ENCODE measurements around the gene PRKAR2B. TPM values are rescaled to one million over a fixed set of nuclear protein-coding genes. Genes with fewer than 3 reads are reported as not detected.

Gene PRKAR2B
- total RNA-seq, 1 experiment from 2014 or later: 15.1 TPM

DNA sequence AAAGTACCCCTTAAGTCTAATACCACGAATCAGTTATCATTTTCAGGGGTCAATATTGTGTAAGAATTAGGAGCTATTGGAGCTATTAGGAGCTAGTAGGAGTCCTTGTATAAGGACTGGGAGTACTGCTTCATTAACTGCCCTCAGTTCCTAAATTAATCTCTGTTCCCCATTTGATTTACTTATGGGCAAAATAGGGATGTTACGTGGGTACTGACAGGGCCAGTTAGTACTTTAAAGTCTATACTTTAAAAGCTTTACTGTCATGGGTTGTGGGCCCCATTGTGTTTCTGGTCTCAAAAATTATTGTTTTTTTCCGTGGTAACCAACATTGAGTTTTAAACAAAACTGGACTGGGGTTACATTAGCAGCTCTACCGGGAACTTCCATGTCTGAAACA lies 60.3 kb downstream of the PRKAR2B start:
- ChIA-PET CTCF (no interaction called here), POLR2A (no interaction called here), RAD21 (ENCODE audit: low non-redundant PET in 1 of 2, low total read pairs in 2 of 2, uncharacterized antibody in 2 of 2, unreplicated experiment in 2 of 2) (no interaction called here)
- DNase-seq (ENCODE audit: low read depth, low spot score): no peak
- H3K4me1 ChIP-seq (ENCODE audit: control insufficient read depth in 1 of 2, insufficient read depth in 2 of 2, low read length in 2 of 2): no peaks in the 10 kb centered on the region
- no peaks in the 10 kb centered on the region for H3K27me3 ChIP-seq (ENCODE audit: insufficient read depth, low read length)
- H3K79me2 ChIP-seq (ENCODE audit: insufficient read depth, low read length): no peaks in the 10 kb centered on the region
- H4K20me1 ChIP-seq (ENCODE audit: insufficient read depth): no peaks in the 10 kb centered on the region
- no peak overlapping the region for H3K4me3 ChIP-seq (replicated peaks in 1 of 2; ENCODE audit: low read depth in 1 of 2, low read length in 2 of 2)
- H3K9me2 ChIP-seq (ENCODE audit: insufficient read depth): no peaks in the 10 kb centered on the region
- no peaks in the 10 kb centered on the region for H3K36me3 ChIP-seq (ENCODE audit: control insufficient read depth in 1 of 2, insufficient read depth in 2 of 2, low read length in 2 of 2)
- H3K27ac ChIP-seq (ENCODE audit: low read depth, low read length): no peak overlapping the region
- H2AFZ ChIP-seq (ENCODE audit: low read depth, low read length, poor library complexity, severe bottlenecking): no peak overlapping the region
- H3K4me2 ChIP-seq (ENCODE audit: low read length): no peak overlapping the region
- no peaks in the 10 kb centered on the region for H3K9me3 ChIP-seq (ENCODE audit: control insufficient read depth in 1 of 2, insufficient read depth in 1 of 2, low read depth in 1 of 2, low read length in 2 of 2)
- TF ChIP-seq POLR2A (IDR thresholded peaks at IDR 0.05; ENCODE audit: borderline replicate concordance, extremely low read depth, insufficient read depth, insufficient read length) (no peak), JUND (IDR thresholded peaks at IDR 0.05) (no peak), SIN3A (IDR thresholded peaks at IDR 0.05; ENCODE audit: low read depth) (no peak)
- TF ChIP-seq, protein P1, sequence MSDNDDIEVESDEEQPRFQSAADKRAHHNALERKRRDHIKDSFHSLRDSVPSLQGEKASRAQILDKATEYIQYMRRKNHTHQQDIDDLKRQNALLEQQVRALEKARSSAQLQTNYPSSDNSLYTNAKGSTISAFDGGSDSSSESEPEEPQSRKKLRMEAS (IDR thresholded peaks at IDR 0.05): no peak
- ATAC-seq: no peak
- no TSS peak for BruUV-seq (replicated peaks)
- H3K9ac ChIP-seq (ENCODE audit: low read length): no peak overlapping the region
- intact Hi-C loops (cut with micrococcal nuclease): no loop called here

DNA sequence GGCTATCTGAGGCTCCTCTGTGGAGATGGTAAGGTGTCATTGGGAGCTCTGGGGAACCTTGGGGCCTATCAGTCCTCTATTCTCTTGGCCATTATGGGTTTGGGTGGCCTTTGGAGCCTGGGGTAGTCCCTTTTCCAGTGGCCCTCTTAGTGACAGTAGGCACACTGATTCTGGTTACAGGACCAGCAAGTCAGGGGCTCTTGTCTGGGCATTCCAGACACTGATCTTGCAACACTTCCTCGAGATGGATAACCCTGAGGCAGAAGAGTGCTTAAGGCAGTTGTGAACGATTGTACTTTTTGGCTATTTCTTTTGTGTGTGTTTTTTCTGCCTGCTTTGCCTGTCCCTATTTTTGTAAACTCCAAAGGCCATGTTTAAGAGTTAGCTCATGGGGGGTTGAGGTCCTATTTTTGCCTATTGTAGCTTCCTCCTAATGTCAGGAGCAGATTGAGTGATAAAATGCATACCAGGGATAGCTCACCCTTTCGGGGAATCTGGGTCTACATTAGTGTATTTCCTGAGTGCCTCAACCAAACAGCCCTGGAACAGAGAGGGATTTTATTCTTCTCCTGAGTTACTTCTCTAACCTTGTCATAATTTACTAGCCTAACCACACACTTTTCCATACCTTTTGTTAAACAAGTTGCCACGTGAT lies 61.2 kb downstream of the PRKAR2B start:
- no peak overlapping the region for H3K4me2 ChIP-seq (ENCODE audit: low read length)
- no peaks in the 10 kb centered on the region for H3K9me2 ChIP-seq (ENCODE audit: insufficient read depth)
- ChIA-PET POLR2A (no interaction called here), RAD21 (ENCODE audit: low non-redundant PET in 1 of 2, low total read pairs in 2 of 2, uncharacterized antibody in 2 of 2, unreplicated experiment in 2 of 2) (no interaction called here), CTCF (no interaction called here)
- no peak overlapping the region for H3K27ac ChIP-seq (ENCODE audit: low read depth, low read length)
- no peak for ATAC-seq
- H3K4me3 ChIP-seq (replicated peaks in 1 of 2; ENCODE audit: low read depth in 1 of 2, low read length in 2 of 2): no peak overlapping the region
- no peaks in the 10 kb centered on the region for H3K4me1 ChIP-seq (ENCODE audit: control insufficient read depth in 1 of 2, insufficient read depth in 2 of 2, low read length in 2 of 2)
- no peak overlapping the region for H2AFZ ChIP-seq (ENCODE audit: low read depth, low read length, poor library complexity, severe bottlenecking)
- H4K20me1 ChIP-seq (ENCODE audit: insufficient read depth): no peaks in the 10 kb centered on the region
- TF ChIP-seq EZH2phosphoT487 (IDR thresholded peaks at IDR 0.05; ENCODE audit: borderline replicate concordance) (no peak), CBX3 (IDR thresholded peaks at IDR 0.05; ENCODE audit: low read depth) (no peak), ZFX (IDR thresholded peaks at IDR 0.05) (no peak)
- TF ChIP-seq, protein P2, sequence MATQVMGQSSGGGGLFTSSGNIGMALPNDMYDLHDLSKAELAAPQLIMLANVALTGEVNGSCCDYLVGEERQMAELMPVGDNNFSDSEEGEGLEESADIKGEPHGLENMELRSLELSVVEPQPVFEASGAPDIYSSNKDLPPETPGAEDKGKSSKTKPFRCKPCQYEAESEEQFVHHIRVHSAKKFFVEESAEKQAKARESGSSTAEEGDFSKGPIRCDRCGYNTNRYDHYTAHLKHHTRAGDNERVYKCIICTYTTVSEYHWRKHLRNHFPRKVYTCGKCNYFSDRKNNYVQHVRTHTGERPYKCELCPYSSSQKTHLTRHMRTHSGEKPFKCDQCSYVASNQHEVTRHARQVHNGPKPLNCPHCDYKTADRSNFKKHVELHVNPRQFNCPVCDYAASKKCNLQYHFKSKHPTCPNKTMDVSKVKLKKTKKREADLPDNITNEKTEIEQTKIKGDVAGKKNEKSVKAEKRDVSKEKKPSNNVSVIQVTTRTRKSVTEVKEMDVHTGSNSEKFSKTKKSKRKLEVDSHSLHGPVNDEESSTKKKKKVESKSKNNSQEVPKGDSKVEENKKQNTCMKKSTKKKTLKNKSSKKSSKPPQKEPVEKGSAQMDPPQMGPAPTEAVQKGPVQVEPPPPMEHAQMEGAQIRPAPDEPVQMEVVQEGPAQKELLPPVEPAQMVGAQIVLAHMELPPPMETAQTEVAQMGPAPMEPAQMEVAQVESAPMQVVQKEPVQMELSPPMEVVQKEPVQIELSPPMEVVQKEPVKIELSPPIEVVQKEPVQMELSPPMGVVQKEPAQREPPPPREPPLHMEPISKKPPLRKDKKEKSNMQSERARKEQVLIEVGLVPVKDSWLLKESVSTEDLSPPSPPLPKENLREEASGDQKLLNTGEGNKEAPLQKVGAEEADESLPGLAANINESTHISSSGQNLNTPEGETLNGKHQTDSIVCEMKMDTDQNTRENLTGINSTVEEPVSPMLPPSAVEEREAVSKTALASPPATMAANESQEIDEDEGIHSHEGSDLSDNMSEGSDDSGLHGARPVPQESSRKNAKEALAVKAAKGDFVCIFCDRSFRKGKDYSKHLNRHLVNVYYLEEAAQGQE (IDR thresholded peaks at IDR 0.05; ENCODE audit: low read depth): no peak
- TF ChIP-seq, protein P3, sequence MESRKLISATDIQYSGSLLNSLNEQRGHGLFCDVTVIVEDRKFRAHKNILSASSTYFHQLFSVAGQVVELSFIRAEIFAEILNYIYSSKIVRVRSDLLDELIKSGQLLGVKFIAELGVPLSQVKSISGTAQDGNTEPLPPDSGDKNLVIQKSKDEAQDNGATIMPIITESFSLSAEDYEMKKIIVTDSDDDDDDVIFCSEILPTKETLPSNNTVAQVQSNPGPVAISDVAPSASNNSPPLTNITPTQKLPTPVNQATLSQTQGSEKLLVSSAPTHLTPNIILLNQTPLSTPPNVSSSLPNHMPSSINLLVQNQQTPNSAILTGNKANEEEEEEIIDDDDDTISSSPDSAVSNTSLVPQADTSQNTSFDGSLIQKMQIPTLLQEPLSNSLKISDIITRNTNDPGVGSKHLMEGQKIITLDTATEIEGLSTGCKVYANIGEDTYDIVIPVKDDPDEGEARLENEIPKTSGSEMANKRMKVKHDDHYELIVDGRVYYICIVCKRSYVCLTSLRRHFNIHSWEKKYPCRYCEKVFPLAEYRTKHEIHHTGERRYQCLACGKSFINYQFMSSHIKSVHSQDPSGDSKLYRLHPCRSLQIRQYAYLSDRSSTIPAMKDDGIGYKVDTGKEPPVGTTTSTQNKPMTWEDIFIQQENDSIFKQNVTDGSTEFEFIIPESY (IDR thresholded peaks at IDR 0.05; ENCODE audit: extremely low read depth, insufficient replicate concordance, low read length): no peak
- intact Hi-C loops (cut with micrococcal nuclease): no loop called here
- no peaks in the 10 kb centered on the region for H3K9me3 ChIP-seq (ENCODE audit: control insufficient read depth in 1 of 2, insufficient read depth in 1 of 2, low read depth in 1 of 2, low read length in 2 of 2)
- no peaks in the 10 kb centered on the region for H3K79me2 ChIP-seq (ENCODE audit: insufficient read depth, low read length)
- BruUV-seq (replicated peaks): no TSS peak
- no peak overlapping the region for H3K9ac ChIP-seq (ENCODE audit: low read length)
- no peaks in the 10 kb centered on the region for H3K27me3 ChIP-seq (ENCODE audit: insufficient read depth, low read length)
- H3K36me3 ChIP-seq (ENCODE audit: control insufficient read depth in 1 of 2, insufficient read depth in 2 of 2, low read length in 2 of 2): no peaks in the 10 kb centered on the region
- no peak for DNase-seq (ENCODE audit: low read depth, low spot score)
